Panc1 (cell line): Measurements from ENCODE around the gene BMP2K. TPM values are rescaled to one million over a fixed set of nuclear protein-coding genes. Genes with fewer than 3 reads are reported as not detected.

Experiments used
- ATAC-seq: fragments of 200-7000 bp; cut with Tn5 transposase; 2 replicates; pipeline ENCODE4 v1.9.1; 2020; ENCODE audit warnings: mild to moderate bottlenecking, moderate library complexity
- BruUV-seq: library from RNA; stranded (reverse); fragments of 400-500 nt; replicated peaks from 2 replicates; lab custom pipeline; 2021; lab: Mats Ljungman, UMichigan
- CTCF ChIA-PET: fragments of 300-600 bp; sonication (Branson Sonifier 250); formaldehyde crosslinking; loops from one replicate; lab custom pipeline; 2022; ENCODE audit warnings: antibody characterized with exemption; lab: Charles Lee
- POLR2A ChIA-PET: fragments of 300-600 bp; sonication (Branson Sonifier 250); formaldehyde crosslinking; loops from one replicate; lab custom pipeline; 2022; ENCODE audit warnings: antibody characterized with exemption; lab: Charles Lee
- DNase-seq: peaks from one replicate; pipeline ENCODE4 v3.0.0-alpha.2; 2010; ENCODE audit warnings: low read depth, low spot score
- H3K27ac ChIP-seq: 2 replicates; pipeline ENCODE4 v1.5.1; 2011; ENCODE audit warnings: mild to moderate bottlenecking, low read length, inconsistent platforms
- H3K27me3 ChIP-seq: fragments of 200-500 bp; sonication (Bioruptor generic); 2 replicates; pipeline ENCODE4 v1.6.0; 2014; ENCODE audit warnings: low read length, inconsistent platforms; ENCODE audit not compliant: control insufficient read depth, insufficient read depth
- H3K36me3 ChIP-seq: fragments of 200-500 bp; sonication (Bioruptor generic); 2 replicates; pipeline ENCODE4 v1.5.1; 2014; ENCODE audit warnings: inconsistent platforms, mild to moderate bottlenecking, low read length, moderate library complexity; ENCODE audit not compliant: control insufficient read depth, insufficient read depth
- H3K4me1 ChIP-seq: 2 replicates; pipeline ENCODE4 v1.5.1; 2011; ENCODE audit warnings: inconsistent platforms, mild to moderate bottlenecking, low read length, moderate library complexity; ENCODE audit not compliant: control insufficient read depth, insufficient read depth
- H3K4me3 ChIP-seq, 2 experiments: 2 replicates each; pipeline ENCODE4 v1.5.1; 2011 to 2012; ENCODE audit warnings: low read depth in 2 of 2, low read length in 2 of 2, mild to moderate bottlenecking in 2 of 2, inconsistent platforms in 1 of 2, moderate library complexity in 1 of 2
- H3K9me3 ChIP-seq: fragments of 200-500 bp; sonication (Bioruptor generic); 2 replicates; pipeline ENCODE4 v1.5.1; 2014; ENCODE audit warnings: low read depth, mild to moderate bottlenecking, inconsistent platforms, low read length, moderate library complexity; ENCODE audit not compliant: control insufficient read depth, insufficient read depth
- CTCF ChIP-seq: fragments of 450-650 bp; IDR thresholded peaks from 2 replicates; pipeline ENCODE4 v1.5.1; 2017; ENCODE audit warnings: mild to moderate bottlenecking
- POLR2AphosphoS5 ChIP-seq: IDR thresholded peaks from 2 replicates; pipeline ENCODE4 v1.6.1; 2012; ENCODE audit warnings: mild to moderate bottlenecking, low read depth, low read length, moderate library complexity
- REST ChIP-seq, 2 experiments: IDR thresholded peaks; 2 replicates each; pipeline ENCODE4 v1.6.1; 2011 to 2012; ENCODE audit warnings: low read depth in 2 of 2, control low read depth in 1 of 2, low read length in 1 of 2, mild to moderate bottlenecking in 1 of 2, moderate library complexity in 1 of 2; ENCODE audit not compliant: insufficient read depth in 1 of 2
- SIN3A ChIP-seq: IDR thresholded peaks from 2 replicates; pipeline ENCODE4 v1.6.1; 2012; ENCODE audit warnings: low read depth, mild to moderate bottlenecking, low read length, moderate library complexity, borderline replicate concordance; ENCODE audit not compliant: insufficient read depth
- TCF7L2 ChIP-seq: IDR thresholded peaks from 2 replicates; pipeline ENCODE4 v1.6.1; 2011; ENCODE audit warnings: mild to moderate bottlenecking, low read depth, low read length, inconsistent platforms
- in situ Hi-C: cut with HindIII; loops from 2 replicates; pipeline ENCODE4 v1.10.0; 2016; ENCODE audit warnings: low sequenced_read_pairs, low pct_unique_long_range_greater_than_20kb
- intact Hi-C: fragments of 100-400 bp; cut with micrococcal nuclease; formaldehyde crosslinking; loops from one replicate; pipeline ENCODE4 v1.10.0; 2022; ENCODE audit not compliant: unreplicated experiment
- total RNA-seq: library from RNA; stranded (reverse); gene quantifications from one replicate; pipeline ENCODE4 v1.2.1, GENCODE V29; 2021; ENCODE audit not compliant: unreplicated experiment

BMP2K gene
- total RNA-seq, 1 experiment from 2014 or later, result 23.3 TPM

GRCh38 chr4:78781924-78782323 lies 5.8 kb downstream of the BMP2K start:
- no TSS peak for BruUV-seq
- POLR2A ChIA-PET, result no interaction called here
- Histone ChIP-seq H3K36me3 (no peaks in the 10 kb centered on the region), H3K9me3 (no peaks in the 10 kb centered on the region), H3K4me3 (no peak overlapping the region), H3K27me3 (no peaks in the 10 kb centered on the region), H3K4me1 (peaks cover 17% of the 10 kb centered on the region), H3K27ac (no peak overlapping the region)
- intact Hi-C loops, result no loop called here
- in situ Hi-C loops, result no loop called here
- DNase-seq (no peak), ATAC-seq (no peak)
- TF ChIP-seq SIN3A (no peak), TCF7L2 (no peak), CTCF (no peak), POLR2AphosphoS5 (no peak), REST (IDR thresholded peaks at IDR 0.05; ENCODE audit: insufficient read depth in 1 of 2, low read depth in 2 of 2, low read length in 1 of 2) (no peak)
- CTCF ChIA-PET, result no interaction called here

GRCh38 chr4:78784236-78784865 lies 8.2 kb downstream of the BMP2K start:
- ATAC-seq, result no peak
- CTCF ChIA-PET, result no interaction called here
- Histone ChIP-seq H3K4me3 (no peak overlapping the region), H3K9me3 (no peaks in the 10 kb centered on the region), H3K27ac (no peak overlapping the region), H3K36me3 (no peaks in the 10 kb centered on the region), H3K4me1 (0 out of 2 replicates have a peak, but pooled peaks cover 4% of the 10 kb centered on the region), H3K27me3 (no peaks in the 10 kb centered on the region)
- POLR2A ChIA-PET, result no interaction called here
- intact Hi-C loops (no loop called here), in situ Hi-C loops (no loop called here)
- no peak for DNase-seq
- TF ChIP-seq REST (IDR thresholded peaks at IDR 0.05; ENCODE audit: insufficient read depth in 1 of 2, low read depth in 2 of 2, low read length in 1 of 2) (no peak), POLR2AphosphoS5 (no peak), SIN3A (no peak), CTCF (no peak), TCF7L2 (no peak)
- no TSS peak for BruUV-seq
